Measurements from ENCODE around the gene ATG10.
"Not testable (repeated sequence)": the region's sequence is repeated elsewhere in the genome, so short reads cannot be mapped to it uniquely, and the experiment has no call there.

The ATG10 gene

DNA sequence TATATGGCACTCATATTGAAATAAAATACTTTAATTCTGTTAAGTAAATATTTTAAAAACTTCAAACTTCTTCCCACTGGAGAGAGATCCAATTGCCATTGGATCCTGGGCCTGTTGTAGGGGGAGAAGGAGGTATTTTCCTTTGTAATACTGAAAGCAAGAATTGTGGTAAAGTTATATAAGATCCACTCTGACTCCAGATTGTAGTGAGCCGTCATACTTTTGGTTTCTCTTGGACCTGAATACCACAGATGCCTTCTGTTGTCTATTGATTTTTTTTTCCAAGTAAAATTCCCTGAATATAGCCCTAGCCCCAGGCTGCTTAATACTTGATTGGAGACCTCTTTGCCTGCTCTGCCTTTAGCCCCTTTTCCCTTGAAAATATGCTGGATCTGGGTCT, 86.9 kb downstream of the ATG10 start:
- no peak for DNase-seq

DNA sequence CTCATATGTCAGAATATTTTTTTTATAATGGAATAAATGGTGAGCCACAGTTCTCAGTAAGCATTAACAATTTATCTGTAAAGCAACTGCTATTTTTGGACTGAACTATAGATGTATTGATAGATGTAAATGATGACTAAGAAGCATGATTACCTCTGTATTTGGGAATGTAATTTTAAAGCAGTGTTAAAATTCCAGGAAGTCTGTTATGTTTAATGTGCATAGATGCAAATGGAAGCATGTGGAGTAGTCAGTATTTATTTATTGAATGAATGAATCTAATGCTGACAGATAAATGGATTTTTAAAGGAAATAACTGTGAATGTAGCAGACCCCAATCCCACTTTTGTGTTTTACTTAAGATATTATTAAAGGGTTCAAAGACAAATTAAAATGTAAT, 95.0 kb downstream of the ATG10 start:
- no peak for DNase-seq

DNA sequence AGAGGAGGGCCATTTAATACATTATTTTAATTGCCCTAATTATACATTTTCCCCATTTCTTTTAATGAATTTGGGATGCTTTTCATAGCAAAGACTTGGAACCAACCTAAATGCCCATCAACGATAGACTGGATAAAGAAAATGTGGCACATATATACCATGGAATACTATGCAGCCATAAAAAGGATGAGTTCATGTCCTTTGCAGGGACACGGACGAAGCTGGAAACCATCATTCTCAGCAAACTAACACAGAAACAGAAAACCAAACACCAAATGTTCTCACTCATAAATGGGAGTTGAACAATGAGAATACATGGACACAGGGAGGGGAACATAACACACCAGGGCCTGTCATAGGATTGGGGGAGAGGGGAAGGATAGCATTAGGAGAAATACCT, 96.2 kb downstream of the ATG10 start:
- not testable (repeated sequence) for DNase-seq

DNA sequence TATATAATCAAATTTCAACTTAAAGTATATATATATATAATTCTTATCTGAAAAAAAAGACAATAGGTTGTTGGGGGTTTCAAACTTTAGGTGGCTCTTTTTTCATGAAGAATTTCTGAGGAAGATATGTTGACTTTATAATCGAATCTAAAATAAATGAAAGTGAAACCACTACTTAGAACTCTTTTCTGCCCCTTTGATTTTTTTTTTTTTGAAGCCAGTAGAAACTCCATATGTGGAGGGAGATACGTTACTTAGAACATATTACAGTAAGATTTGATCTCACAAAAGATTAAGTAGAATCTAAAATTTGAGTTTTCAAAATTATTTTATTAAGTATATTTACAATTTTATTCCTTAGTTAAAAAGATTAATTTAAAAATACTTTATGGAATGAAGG, 96.9 kb downstream of the ATG10 start:
- DNase-seq = no peak

DNA sequence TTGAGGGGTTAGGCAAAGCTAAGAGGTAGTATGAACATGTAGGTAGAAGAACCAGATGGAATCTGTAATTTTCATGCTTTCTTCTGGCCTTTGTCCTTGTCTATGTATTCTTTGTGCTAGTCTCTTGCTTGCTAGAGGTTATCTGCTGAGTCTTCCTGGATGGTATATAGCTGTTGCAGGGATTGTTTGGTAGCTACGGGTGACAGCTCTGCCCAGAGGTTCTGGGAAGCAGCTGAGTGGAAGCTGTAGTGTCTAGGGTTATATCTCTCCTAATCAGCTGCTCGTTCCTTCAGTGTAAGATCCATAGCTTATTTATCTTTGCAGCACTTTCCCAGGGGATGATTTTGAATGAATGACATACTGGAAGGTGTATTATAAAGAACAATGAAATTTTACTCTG, 100.3 kb downstream of the ATG10 start:
- no peak for DNase-seq

DNA sequence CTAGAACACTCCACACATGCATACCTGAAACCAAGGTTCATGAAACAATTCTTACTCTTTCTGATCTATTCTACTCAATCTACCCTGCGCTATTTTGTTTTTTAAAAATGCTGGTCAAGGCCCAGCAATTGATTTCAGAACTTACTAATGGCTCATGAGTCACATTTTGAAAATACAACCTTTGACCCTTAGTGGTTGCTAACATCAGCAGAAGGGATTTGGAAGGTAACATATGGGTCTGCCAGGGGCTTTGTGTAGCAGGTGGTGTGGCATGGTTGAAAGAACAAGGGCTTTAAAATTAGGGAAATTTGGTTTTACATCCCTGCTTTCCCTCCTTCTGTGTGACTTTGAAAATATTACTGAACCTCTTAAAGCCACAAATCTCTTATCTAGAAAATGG, 101.4 kb downstream of the ATG10 start:
- no peak for DNase-seq

DNA sequence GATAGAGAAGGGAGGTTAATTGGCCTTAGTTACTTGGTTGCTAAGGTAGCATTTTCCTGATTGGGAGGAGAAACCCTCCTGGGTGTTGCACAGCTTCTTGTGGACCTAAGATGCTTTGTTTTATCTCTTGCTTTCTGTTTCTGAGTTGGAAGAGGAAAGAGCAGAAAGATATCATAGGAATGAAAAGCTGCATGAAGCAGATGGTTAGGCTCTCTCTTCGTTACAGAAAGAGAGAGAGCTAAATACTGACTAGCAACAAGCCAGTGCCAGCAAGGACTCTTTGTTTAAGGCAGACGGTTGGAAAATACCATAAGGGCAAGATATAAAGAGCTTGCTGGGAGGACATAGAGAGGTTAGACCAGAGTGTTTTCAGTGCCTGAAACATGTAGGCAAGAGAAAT, 103.1 kb downstream of the ATG10 start:
- DNase-seq = no peak

DNA sequence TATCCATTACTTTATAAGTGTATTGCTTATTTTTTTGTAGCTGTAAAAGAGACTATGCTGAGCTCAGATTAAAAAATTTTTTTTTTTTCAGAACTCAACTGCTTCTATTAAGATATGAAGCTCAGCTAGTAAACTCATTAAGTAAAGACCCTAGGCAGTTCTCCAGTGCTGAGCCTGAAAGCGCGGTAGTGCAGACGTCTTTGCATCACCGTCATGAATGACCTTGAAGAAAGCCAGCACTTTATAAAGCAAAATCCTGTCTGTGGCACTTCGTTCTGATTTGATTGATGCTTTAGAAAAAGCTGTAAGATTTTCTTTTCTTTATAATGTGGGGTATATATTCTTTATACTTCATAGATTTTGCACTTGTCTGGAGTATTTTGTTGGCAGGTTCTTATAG, 105.7 kb downstream of the ATG10 start:
- no peak for DNase-seq

DNA sequence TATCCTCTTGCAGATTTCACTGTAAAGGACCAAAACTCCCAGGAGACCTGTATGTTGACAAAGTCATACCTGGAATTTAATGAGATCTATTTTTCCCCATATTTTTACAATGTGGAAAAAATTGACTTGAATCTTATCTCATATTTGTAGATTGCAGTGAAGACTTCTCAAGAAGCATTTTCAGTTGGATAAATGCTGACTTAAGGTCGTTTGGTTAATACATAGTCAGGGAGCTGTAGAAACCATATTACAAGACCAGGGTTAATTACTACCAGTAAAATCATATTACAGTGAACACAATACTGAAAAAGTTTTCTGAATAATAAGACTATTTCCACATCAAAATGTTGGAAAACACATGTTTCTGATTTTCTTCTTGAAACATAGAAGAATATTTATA, 119.8 kb downstream of the ATG10 start:
- no peak for DNase-seq

DNA sequence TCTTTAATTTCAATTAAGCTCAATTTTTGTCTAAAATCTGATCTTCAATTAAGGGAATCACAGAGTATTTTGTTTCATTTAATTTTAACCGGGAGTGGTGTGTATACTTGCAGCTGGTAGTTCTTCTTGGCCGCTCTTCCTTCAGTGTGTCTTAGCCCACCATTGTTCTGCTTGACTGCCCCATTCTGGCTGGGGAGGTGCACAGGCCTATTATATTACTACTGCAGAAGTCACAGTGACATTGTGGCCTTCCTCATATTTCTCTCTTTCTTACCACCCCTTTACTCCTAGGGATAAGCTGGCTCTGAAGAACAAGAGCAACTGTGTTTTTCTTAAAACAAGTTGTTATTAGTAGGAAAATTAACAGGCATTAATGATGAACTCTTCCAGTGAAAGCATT, 123.7 kb downstream of the ATG10 start:
- DNase-seq = no peak

DNA sequence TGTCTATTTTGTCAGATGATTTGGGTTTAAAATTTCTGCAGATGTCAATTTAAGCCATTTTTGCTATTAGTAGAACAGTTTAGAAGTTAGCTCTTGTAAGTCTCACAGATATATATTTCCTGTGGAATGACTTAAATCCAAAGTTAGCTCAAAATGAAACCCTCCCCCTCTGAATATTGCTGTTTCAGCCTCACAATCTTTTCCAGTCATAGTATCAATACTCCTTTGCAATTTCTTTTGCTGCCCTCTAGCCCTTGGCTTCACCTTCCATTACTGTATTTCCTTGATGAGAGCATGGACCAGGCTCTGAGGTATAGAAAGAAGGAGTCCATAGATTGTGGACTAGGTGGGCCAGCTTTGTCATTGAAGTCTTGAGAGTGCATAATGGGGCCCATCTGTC, 124.4 kb downstream of the ATG10 start:
- DNase-seq = no peak

DNA sequence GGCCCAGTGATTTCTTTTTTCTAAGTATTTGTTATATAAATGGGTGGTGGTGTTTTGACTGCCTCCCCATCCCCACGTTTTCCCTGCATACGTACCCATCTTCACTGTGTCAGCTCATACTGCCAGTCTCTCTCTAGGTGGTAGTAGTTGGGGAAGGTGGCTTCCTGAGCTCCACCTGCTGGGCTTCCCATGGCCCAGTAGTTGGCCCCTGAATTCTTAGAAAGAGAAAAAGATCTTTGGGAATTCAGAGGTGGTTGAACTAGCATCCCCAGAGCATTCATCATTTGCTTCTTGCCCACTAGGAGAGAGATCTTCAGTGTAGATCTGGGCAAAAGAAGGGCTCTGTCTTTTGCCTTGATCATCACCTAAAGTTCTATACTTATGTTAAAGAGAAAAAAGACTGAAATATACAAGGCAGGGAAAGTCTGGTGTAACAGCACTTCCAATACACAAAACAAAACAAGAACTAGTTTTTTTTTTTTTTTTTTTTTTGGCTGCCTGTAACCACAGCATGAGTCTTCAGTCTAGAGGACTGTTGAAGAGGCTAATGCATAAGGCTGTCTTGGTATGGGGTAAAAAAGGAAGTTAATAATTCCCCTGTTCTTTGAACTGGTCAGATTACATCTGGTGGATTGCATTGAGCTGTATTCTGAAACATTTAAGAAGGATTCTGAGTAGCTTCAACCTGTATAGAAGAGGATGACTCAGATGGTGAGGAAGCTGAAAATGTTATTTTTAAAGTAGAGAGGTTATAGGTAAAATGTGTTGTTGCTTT, 128.7 kb downstream of the ATG10 start:
- DNase-seq = no peak

DNA sequence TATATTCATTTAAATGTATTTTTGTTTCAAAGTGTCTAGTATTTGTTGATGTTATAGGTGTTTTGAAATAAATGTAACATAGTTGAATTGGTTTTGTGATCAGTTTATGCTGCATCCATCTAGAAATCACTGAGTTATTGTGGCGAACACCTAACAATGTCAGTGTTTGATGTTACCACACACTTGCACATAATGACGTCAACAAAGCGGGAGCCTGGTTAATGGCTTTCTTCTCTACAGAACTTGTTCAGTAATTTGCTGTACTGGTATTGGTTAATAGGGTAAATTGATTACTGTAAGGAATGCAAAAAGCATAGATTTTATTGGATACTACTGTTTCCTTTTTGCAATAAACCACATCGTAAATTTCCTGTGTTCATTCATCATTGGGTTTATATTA, 133.0 kb downstream of the ATG10 start:
- no peak for DNase-seq

DNA sequence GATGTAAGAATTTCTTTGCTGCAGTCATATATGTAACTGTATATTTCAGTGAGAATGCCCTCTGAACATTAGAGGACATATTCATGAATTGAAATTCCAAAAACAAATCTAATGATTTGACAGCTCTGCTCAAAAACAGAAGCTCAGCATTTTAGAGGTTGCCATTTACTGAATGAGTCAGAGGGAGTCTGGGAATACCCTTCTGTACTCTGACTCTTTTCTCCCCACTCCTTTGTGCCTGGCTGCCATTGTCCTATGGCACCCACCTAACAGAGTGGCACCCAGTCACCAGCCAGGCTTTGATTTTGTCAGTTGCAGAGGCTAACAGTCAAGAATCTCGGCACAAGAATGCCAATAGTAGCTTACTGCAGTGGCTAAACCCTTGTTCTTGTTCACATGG, 133.6 kb downstream of the ATG10 start:
- DNase-seq = no peak

DNA sequence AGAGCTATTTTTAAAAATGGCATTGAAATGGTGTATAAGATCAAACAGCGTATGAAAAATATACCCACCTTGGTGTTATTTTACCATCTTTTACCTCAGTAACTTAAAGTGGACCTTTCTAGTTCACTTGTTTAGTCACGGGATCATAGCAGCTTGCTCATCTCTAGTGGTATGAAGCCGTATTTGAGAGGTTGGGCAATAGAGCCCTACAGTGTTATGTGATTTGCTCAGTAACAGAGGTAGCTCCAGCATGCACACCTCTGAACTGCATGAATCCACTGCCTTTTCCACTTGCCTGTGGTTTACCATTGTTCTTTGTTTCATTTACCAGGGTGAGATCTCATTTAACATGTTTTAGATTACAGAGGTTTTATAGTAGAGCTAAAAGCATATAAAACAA, 134.4 kb downstream of the ATG10 start:
- no peak for DNase-seq

DNA sequence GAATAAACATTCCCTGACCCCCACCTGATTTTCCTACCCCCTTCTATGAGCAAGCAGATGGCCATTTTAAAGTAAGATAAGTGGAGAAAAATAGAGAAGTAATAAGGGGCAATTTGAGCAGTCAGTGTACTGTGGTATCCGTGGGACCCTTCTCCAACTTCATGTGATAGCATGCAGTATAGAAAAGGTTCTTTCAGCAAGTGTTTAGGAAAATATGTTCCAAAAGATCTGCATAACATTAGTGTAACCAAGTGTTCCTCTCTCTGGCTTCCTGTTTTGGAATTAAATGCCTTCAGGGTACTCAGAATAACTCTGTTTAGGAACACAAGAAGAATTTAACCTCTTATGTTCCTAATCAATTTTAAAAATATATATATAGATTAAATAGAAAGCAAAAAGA, 134.9 kb downstream of the ATG10 start:
- no peak for DNase-seq

DNA sequence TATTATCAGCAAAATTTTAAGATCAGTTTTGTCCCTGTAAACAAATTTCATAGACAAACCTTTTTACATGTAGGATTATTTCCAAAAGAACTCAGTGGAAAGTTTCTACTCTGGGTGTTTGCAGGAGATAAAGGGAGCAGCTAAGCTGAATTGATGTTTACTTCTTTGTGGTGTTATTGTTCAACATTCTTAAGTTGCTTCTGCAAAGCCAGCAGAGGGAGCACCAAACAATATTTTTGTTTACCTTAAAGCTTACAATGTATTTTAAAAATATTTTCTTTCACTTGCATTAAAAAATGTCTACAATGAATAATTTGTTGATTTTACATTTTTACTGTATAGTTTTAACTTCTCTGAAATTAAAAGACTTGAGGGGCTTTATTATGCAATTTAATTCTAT, 135.4 kb downstream of the ATG10 start:
- DNase-seq = no peak

DNA sequence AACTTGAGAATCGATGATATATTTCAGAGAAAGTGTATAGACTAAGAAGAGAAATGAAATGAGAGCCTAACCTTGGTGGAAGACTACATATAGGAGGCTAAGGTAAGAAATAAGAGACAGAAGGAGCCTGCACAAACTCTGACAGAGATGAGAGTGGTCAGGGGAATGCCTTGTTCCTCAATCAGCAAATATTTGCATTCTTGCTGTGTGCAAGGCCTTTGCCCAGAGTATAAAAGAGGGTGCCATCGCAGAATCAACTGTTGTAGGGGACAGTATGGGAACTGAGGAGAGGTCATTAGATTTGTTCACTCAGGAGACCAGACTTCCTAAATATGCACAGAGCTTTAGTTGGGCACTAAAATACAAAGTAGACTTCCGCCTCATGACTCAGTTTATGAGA, 137.2 kb downstream of the ATG10 start:
- DNase-seq = no peak

DNA sequence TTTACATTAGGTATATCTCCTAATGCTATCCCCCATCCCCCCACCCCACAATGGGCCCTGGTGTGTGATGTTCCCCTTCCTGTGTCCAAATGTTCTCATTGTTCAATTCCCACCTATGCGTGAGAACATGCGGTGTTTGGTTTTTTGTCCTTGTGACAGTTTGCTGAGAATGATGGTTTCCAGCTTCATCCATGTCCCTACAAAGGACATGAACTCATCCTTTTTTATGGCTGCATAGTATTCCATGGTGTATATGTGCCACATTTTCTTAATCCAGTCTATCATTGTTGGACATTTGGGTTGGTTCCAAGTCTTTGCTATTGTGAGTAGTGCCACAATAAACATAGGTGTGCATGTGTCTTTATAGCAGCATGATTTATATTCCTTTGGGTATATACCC, 138.1 kb downstream of the ATG10 start:
- DNase-seq = not testable (repeated sequence)

DNA sequence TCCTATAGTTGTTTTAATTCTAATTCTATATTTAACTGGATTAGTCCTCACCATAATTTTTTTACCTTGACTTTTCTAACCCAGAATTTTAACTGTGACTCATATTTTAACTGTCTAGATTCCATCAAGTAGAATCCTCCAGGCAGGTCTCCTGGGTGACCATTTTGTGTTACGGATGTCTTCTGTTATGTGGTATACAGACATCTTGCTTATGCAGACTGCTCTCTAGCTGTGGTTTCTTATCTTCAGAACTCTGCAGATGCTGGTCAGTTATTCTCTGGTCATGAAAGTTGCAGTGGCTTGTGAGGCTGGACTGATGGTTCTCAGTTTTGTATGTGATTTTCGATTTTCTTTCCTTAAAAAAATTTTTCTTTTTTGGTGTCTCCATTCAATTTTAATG, 139.4 kb downstream of the ATG10 start:
- no peak for DNase-seq

DNA sequence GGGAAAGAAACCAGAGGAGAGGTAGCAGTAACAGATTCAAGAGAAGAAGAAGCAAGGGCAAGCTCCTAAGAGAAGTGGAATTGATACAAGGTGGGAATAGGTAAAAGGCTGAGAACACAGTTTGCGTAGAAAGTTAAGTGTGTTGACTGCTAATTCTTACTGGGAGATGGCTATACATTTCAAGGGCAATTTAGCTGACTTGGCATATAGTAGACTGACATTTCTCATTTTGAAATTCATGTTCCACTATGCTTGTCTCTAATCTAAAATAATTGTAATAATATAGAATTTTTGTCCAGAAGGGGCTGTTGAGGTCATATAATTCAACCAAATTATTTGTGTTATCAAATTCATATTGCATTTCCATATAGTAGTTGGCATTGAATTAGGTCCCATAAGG, 144.0 kb downstream of the ATG10 start:
- no peak for DNase-seq

DNA sequence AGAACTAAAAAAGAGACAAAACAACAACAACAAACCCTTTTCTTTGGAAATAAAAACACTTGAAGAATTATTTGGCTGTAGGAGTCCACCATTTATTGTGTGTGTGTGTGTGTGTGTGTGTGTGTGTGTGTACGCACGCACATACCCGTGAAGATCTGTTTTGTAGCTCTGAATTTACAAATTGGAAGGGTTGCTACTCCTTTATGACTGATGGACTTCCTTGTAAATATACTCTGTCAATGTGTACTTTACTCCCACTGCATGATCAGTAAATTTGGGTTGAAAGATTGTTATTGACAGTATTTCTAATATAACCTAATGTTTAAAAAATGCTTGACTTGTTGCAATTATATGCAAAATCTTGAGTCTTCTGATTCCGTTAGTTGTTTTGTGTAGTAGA, 148.1 kb downstream of the ATG10 start:
- DNase-seq = no peak

DNA sequence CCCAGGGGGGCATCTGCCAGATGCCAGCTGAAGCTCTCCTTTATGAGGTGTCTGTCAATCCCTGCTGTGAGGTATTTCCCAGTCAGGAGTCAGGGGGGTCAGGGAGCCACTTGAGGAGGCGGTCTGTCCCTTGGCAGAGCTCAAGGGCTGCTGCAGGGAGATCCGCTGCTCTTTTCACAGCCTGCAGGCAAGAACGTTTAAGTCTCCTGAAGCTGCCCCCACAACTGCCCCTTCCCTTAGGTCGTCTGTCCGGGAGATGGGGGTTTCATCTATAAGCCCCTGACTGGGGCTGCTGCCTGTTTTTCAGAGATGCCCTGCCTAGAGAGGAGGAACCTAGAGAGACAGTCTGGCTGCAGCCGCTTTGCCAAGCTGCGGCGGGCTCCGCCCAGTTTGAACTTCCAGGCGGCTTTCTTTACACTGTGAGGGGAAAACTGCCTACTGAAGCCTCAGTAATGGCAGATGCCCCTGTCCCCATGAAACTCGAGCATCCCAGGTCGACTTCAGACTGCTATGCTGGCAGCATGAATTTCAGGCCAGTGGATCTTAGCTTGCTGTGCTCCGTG, 158.0 kb downstream of the ATG10 start:
- no peak for DNase-seq

DNA sequence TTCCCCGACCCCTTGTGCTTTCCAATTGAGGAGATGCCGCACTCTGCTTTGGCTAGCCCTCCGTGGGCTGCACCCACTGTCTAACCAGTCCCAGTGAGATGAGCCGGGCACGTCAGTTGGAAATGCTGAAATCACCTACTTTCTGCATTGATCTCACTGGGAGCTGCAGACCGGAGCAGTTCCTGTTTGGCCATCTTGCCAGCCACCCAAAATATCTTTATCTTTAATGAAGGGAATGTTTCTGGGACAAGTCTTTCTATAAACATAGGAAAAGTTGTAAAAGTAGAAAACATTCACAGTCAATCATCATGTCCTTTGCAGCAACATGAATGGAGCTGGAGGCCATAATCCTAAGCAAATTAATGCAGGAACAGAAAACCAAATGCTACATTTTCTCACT, 158.8 kb downstream of the ATG10 start:
- no peak for DNase-seq

DNA sequence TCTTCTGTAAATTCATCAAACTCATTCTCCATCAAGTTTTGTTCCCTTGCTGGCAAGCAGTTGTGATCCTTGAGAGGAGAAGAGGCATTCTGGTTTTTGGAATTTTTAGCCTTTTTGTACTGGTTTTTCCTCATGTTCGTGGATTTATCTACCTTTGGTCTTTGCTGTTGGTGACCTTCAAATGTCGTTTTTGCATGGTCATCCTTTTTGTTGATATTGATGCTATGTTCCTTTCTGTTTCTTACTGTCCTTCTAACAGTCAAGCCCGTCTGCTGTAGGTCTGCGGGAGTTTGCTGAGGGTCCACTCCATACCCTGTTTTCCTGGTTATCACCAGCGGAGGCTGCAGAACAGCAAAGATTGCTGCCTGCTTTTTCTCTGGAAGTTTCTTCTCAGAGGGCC, 165.4 kb downstream of the ATG10 start:
- DNase-seq = no peak
